ENCODE results near the gene SECISBP2. TPM values are rescaled to one million over a fixed set of nuclear protein-coding genes. Genes with fewer than 3 reads are reported as not detected.
A peak's percentile ranks its signal among the peaks of the same experiment; 100 is the strongest.

SECISBP2 gene
- total RNA-seq, 1 donor from 2014 or later: 30.0 TPM

DNA sequence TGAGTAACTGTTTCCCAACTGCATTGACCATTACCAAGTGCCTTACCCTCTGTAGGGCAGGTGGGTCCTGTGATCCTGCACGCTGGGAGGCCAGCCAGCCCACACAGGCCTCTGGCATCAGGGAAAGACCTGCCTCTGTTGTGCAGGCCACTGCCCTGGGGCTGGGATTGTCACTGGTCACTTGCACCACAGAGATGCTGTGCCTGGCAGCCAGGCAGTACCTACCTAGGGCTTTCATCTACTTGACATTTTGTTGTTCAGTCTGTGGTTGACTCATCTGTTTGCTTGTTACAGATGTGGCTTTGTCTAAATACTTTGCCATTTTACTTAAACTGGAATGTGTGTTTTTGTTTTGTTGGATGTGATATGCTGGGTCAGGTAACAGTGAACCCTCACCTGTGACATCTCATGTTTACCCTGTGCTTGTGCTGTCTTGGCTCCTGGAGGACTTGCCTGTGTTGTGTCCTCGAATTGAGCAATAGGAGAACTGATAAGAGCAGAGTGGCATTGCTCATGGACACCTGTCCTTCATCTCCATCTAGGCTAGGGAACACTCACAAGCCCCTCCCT is 32.8 kb downstream of the SECISBP2 start:
- no peak for DNase-seq

DNA sequence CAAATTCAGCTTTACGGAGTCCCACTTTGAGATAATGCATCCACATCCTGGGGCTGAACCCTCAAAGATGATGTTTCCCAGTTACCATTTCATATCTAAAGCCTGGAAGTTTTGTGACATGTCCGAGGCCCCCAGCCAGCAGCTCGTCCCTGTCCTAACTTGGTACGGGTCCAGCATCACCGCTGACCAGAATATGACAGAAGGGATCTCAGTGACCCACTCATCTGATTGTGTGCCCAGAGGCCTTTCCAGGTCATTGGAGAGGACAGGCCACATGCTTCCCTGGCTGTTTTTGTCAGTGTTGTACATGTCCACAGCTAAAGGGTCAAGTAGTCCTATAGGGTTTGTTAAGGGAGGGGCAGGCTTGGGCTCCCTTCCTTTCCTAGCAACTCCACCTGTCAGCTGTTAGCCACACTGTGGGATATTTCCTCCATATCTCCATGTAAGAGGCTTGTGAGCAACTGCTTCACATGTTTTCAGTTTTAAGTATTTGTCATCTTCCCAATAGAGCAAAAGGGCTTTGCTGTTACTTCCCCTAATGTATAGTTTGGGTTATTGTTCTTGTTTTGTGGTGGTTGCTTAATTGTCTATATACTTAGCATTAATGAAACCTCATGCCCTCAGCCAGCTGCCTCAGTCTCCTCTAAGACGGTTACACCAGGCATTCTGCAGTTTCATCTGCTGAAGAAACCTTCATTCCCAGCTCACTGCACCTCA is 33.4 kb downstream of the SECISBP2 start:
- DNase-seq: no peak

DNA sequence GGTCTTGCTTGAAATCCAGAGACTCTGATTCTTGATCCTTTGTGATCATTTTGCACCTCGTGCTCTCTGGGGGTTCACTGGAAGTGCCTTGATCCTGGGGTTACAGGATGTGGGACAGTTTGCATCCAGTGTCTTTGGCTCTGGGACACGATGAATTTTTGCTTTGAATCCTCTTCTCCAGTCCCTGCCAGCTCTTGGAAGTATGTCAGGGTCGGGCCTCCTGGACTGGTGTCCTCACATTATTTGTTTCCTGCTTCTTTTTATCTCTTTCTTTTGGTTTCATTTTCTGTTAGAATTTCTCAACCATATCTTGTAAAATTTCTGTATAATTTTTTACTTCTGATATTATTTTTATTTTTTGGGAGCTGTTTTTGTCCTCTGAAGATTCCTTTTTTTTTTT is 34.2 kb downstream of the SECISBP2 start:
- no peak for DNase-seq

DNA sequence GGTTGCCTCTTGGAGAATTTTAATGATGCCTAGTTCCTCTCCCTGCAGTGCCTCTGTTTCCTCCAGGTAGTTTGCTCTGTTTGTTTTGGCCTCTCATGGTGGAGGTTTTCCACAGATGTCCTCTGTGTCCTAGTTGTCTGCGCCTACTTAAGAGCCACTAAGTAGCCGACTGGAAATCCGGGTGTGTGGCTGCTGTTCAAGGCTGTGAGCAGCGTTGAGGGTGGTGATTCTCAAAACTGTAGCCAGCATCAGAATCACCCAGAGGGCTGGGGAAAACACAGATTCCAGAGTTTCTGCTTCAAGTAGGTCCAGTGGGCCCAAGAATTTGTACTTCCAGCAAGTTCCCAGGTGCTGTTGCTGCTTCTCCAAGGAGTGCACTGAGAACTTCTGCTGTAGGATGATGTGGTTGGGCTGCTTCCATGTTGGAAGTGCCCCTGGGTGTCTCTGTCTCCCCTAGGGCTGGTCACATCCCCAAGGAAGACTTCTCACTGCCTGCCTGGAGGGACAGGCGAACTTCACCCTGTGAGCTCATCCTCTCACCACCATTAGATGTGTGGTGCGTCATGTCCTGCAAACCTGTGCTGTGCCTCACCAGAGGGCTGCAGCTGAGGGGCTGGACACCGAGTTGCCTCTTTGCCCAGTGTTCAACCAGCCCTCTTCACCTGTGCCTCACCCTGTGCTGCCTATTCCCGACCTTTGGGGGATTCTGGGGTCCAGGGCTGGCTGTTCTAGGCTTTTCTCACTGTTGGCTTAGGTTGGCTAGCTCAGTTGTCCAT is 34.8 kb downstream of the SECISBP2 start:
- no peak for DNase-seq

DNA sequence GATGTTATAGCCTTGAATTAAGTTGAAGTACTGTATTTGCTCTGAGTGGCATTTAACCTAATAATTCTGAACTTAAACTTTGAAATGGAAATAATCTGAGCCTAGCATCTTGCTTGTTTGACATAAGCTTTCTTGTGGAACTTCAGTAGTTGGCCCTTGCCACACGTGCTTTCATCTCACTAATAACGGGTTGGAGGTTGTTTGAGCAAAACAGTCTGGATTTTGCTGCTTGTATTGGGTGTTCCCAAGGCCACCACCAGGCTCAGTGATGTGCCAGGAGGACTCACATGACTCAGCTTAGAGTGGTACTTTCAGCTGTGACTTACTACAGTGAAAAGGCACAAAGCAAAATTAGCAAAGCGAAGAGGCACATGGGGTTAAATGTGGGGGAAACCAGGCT is 35.7 kb downstream of the SECISBP2 start:
- DNase-seq: no peak

DNA sequence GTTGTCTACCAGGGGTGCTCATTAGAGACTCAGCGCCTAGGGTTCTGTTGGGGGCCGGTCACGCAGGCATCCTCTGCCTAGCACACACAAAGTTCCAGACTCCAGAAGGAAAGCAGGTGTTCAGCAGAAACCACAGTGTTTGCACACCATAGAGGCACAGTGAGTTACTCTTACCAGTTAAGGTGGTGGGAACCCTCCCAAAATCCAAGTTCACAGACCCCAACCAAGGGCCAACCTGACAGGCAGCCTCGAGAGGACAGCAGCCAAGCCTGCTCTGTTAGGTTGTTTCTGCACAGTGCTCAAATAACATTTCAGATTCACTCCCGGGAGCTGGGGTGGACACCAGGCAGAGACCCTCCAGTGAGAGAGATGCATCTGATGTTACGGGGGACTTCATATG is 36.2 kb downstream of the SECISBP2 start:
- DNase-seq: no peak

DNA sequence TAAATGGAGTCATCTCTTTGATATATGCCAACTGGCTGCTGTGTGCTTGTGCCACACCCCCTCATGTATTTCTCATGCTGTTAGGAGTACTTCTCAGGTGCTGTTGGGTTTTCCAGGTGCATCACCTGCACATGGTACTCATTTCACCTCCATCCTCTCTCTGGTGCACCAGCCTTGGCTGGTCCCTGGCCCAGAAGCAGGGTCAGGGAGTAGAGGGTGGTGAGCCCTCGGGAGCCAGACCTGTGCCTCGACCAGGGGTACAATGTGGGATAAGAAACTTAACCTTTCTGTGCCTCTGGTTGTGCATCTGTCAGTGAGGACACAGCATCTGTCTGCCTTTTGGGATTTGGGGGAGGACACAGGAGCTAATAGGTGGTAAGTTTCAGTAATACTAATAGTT is 38.5 kb downstream of the SECISBP2 start:
- DNase-seq: no peak

DNA sequence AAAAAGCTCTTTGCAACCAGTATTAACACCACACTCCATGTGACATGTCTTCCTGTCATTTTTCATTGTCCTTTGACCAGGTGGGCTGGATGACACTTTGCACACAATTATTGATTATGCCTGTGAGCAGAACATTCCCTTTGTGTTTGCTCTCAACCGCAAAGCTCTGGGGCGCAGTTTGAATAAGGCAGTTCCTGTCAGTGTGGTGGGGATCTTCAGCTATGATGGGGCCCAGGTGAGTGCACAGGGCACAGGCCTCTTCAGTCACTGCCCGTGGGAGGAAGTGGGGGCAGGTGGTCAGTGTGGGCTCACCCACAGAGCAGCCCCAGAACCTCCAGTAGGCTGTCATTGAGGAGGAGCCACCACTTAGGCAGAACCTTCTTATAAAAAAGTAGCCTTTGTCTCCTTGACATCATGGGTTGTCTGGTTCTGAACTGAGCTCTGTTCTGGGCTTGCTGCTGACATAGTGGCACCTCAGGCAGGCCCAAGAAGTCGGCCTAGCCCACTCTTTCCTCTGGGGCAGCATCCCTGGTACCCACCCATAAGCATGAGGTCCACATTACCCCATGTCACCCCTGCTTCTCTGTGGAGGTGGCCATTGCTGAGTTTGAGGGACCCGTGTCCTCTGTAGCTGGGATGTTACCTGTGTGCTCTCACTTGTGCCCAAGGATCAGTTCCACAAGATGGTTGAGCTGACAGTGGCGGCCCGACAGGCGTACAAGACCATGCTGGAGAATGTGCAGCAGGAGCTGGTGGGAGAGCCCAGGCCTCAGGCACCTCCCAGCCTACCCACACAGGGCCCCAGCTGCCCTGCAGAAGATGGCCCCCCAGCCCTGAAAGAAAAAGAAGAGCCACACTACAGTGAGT is 39.3 kb downstream of the SECISBP2 start:
- DNase-seq: no peak

DNA sequence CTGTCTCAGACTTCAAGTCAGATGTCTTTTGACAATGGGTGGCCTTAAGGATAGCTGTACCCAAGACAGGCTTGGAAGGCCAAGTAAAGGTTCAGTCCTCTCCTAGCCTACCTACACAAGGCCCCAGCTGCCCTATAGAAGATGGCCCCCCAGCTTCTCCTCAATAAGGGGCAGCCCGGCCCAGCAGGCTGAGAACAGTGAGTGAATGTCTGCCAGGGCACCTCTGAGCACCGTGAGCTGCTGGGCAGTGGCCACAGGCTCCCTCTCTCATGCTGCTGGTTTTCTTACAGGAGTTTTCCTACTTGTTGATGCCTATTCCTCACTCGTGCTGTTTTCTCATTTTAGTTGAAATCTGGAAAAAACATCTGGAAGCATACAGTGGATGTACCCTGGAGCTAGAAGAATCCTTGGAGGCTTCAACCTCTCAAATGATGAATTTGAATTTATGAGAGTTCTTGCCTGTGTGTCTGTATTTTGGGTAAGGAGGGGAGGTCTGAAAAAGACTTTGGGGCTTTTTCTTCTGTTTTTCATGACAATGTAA is 40.1 kb downstream of the SECISBP2 start:
- DNase-seq: no peak

DNA sequence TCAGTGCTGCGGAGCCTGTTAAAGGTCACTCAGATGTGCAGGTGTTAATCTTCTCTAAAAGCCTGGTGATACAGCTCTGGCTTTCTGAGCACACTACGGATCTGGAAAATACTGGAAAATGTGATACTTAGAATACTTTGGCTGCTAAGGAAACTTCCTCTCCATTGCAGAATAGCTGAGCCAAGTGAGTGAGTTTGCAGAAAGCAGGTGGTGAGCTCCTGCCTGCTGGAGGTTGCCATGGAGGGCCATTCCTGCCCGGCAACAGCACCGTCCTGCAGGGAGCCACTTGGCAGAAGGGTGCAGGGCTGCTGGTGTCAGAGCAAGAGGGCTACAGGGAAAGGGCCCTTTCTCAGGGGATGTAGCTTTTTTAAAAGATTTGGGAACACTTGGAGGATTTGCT is 40.7 kb downstream of the SECISBP2 start:
- DNase-seq: peak; percentile 35

DNA sequence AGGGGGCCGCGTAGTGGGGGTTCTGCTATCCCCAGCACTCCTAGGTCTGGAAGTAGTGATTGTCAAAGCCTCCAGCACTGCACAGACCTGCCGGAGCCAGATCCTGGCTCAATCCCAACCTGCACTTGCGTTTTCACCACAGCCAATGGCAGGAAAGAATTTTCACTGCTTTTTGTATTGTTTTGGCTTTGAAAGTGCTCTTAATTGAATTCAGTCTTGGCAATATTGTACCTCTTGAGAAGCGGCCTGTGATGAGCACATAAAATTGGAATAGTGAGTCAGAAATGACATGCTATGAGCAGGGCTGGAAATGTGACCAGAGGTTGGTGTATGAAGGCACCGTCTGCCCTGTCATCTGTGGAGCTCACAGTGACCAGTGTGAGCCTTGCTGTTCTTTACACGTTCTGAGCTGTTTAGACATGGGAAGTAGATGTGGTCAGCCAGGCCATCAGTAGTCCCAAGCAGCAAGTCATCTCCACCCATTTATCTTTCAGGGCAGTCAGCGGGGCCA is 41.5 kb downstream of the SECISBP2 start:
- DNase-seq: peak; percentile 41

DNA sequence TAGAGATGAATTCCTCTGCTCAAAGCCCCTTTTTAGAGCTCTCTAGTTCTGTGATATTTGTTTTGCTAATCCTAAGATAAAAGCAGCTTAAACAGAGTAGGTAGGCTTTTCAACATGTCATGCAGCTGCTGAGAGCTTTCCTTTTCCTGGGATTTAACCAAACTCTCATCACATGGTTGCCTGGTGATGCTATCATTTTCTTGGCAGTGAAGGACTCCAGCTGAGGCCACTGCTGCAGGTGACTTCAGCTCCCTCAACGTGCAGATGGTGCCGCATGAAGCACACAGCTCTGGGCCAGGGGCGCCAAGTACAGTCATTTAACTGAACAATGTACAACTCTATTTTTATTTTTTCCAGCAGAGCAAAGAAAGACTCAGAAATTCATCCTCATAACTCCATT is 42.2 kb downstream of the SECISBP2 start:
- DNase-seq: peak; percentile 14

DNA sequence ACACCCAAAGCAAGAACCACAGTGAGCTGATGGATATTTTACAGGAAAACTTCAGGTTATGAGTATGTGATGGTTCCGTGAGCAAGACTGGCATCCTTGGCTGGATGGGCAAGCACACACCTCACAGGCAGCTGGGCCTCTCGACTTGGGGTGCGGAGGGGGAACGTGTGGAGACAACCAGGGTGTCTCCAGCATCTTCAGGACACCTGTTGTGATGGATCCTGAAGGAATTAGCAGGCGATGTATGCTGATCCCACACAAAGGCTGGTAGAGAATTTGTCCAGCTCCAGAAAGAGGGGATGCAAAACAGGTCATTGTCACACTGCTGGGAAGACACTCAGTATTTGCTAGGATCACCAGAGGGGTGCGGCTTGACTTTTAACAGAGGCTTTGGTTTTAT is 42.7 kb downstream of the SECISBP2 start:
- no peak for DNase-seq

DNA sequence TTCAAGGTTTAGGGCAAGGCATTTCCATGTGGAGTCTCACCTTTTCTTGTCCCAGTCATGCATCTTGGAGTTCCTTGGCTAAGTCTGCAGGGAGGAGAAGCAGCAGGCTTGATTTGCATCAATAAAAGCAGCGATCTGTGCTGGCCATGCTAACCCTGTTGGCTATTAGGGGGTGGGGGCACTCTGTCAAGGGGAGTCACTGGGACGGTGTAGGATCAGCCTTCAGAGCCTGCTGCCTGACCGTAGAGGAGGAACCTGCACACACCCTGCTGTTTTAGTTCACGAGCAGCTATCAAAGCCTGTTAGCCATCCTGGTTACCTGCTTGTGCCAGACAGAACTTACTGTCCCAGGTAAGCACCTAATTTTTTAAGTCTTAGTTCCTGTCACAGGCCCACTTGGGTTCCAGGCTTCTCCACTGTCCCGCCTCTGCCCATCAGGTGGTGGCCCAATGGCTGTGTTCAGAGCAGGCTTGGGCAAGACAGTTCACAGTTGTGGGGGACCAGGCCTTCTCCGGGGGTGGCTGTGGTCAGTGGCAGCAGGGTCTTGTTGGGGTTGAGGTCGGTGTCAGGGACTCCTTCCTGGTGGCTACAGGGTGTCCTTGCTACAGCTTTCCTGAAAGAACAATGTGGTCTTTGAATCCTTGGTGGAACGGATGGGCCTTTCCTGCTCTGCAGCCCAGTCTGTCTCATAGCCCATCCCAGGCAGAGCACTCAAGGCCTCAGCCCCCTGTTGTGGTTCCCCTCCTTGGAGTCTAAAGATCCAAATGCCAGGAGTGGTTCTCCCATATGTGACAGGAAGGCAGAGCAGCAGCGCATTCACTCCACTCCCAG is 43.7 kb downstream of the SECISBP2 start:
- DNase-seq: no peak

DNA sequence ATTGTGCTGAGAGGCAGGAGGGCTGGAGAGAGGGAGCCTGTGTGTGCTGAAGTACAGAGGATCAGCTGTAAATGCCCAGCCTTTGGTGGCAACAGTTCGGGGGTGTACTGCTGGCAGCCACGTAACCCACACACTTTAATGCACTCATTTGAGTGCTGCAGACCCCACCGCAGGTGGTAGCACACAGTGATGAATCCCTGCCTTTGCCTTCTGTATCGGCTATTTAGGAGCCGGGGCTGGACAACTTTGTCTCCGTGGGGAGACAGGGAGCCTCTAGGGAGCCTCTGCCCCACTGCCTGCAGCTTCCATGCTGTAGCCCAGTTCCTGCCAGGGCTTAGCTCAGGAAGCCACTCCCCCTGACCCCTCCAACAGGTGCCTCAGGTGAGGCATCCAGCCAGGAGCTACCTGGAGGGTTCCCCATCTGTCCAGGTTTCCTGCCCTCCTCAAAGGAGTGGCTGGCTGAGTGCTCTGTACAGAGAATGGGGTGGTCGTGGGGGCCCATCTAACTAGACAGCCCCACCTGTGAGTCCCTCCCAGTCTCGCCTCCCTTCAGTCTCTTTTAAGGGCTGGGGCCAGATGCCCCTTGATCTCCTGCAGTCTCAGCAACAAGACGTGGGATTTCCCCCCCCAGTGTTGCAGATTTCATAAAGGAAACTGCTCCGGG is 44.5 kb downstream of the SECISBP2 start:
- no peak for DNase-seq

DNA sequence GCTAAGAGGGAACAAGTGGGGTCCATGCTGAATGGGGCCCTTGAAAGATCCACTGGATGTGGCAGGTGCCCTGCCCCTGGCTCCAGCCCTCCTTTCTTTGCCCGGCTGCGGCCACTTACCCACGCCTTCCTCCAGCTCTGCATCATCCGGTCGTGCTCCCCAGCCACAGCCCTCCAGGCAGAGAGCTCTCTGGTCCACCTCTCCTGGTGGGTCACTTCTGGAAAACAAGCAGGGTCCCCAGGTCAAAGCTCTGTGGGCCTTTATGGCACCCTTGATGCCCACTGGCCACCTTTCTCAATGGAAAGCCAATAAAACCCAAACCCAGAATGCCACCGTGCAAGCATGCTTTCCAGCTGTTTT is 45.0 kb downstream of the SECISBP2 start:
- DNase-seq: no peak

DNA sequence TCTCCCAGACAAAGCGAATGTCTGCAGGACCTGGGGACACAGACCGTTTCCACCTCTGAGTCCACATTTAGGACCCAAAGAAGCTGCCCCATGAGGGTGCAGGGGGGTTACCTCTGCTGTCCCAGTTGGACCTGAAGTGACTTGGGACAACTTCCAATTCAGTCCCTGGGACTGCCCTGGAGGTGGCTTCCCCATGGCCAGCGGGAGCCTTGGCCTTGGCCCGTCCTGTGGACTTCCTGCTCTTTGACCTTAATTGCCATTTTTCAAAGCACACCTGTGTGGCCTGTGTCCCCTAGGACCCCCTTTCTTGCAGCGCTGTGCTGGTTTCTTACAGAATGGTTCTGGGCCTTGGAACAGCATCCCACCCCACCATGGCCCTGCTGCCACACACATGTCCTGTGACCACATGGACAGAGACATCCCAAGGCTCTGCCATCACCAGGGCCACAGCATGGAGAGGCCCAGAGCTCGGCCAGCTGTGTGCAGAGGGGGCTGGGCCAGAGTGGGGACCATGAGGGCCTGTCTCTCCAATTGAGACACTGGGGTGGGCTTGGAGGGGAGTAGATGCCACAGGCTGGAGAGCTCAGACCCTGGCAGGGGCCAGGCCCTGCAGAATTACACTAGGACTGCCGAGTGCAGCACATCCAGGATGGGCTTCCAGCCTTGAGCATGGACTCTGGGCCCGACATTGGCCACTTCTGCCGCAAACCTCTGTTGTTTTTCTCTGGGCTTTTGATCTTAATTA is 45.8 kb downstream of the SECISBP2 start:
- no peak for DNase-seq

DNA sequence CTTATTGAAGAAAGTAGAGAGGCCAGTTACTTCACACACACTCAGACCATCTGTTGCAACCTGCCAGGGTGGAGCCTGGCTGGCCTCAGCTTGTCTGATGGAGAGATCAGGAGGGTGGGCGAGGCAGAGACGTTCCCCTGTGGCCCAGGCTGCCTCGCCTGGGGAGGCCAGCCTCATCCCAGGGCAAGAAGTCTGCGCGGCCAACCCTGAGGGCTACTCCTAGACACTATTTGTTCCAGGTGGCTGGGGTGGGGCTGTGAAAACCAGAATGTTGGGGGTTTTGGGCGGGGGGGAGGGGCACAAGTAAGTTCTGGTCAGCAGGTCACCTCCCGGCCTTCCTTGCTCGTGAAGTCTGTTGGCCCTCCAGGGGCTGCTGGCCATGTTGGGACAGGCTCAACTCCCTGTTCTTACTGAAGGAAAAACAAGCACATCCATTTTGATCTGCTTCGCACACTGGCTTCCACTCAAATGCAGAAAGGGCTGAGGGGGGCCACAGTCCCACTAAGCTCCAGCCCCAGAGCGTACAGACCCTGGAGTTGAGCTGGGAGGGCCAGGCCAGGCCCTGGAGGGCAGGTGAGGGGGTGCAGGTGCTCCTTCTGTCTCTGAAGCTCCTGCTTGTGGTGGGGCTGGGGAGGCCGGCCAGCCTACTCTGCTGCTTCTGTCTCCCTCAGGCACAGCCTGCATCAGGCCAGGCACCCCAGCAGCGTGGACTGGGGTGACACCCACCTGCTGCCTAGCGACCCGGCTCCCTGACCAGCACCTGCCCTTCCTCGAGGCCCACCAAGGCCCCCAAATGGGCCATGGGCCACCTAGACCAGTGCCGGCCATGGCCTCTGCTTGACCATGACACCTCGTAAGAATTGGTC is 46.6 kb downstream of the SECISBP2 start:
- no peak for DNase-seq

DNA sequence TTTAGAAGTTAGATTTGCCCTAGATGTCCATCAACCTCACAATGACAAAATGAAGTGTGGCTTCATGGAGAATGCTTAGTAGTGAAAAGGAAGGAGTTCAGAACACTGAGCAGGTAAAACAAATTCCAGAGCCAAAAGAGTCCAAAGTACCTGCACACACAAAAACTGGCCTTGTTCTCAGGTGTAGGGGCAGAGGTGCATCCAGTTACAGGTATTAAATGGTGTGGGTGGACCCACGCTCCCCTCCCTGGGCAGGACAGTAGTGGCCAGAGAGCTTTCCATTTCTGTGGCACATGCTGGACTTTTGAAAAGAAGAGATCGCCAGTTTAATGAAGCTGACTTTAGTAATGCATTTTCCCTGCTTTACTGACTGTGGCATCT is 47.2 kb downstream of the SECISBP2 start:
- no peak for DNase-seq
